Fibroblast of the aortic adventitia (primary cell): ENCODE data around the gene STPG2. TPM values are rescaled to one million over a fixed set of nuclear protein-coding genes. Genes with fewer than 3 reads are reported as not detected.

Experiments
- DNase-seq: peaks from one replicate; pipeline ENCODE4 v3.0.0-alpha.2; 2010; ENCODE audit warnings: low read depth
- H3K4me3 ChIP-seq: 2 replicates; pipeline ENCODE4 v1.5.1; 2011; ENCODE audit warnings: low read depth, mild to moderate bottlenecking, control low read depth, low read length, moderate library complexity
- CTCF ChIP-seq: IDR thresholded peaks from 2 replicates; pipeline ENCODE4 v1.5.1; 2011; ENCODE audit warnings: mild to moderate bottlenecking, low read length, control low read depth, inconsistent platforms; ENCODE audit not compliant: insufficient read depth
- total RNA-seq: library from RNA; depleted of rRNA; stranded (reverse); fragments of >200 nt; gene quantifications from 2 replicates; pipeline ENCODE4 v1.2.3, GENCODE V29; 2012; ENCODE audit warnings: low replicate concordance

The STPG2 gene
- total RNA-seq, 1 donor, result 0.18 TPM

- no peak overlapping the region for H3K4me3 ChIP-seq
- no peak for DNase-seq
- TF ChIP-seq CTCF, result no peak
Observed at GRCh38 chr4:98006060-98006459, 137.2 kb downstream of the STPG2 start.

- no peak for TF ChIP-seq CTCF
- no peak overlapping the region for H3K4me3 ChIP-seq
- no peak for DNase-seq
Observed at GRCh38 chr4:98000940-98001339, 142.3 kb downstream of the STPG2 start.

DNA sequence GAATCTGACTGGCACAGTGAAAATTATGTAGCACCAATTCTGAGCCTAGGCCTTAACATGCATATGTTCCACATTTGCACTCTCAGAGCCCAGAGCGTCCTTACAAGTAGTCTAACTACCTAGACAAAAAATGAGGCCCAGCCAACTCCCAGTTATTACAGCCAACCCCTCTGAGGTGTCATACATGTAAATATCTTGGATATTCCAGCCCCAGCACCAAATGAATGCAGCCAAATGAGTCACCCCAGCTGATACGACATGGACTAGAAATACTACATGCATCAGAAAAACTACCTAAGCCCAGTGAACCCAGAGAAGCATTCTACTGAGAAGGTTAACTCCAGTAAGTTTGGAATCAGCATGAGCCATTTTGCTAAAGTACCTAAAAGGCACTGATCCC is 145.1 kb downstream of the STPG2 start:
- H3K4me3 ChIP-seq, result no peak overlapping the region
- no peak for DNase-seq
- TF ChIP-seq CTCF, result no peak

- DNase-seq, result no peak
- TF ChIP-seq CTCF, result no peak
- H3K4me3 ChIP-seq, result no peak overlapping the region
Observed at GRCh38 chr4:97994765-97995465, 148.4 kb downstream of the STPG2 start.

DNA sequence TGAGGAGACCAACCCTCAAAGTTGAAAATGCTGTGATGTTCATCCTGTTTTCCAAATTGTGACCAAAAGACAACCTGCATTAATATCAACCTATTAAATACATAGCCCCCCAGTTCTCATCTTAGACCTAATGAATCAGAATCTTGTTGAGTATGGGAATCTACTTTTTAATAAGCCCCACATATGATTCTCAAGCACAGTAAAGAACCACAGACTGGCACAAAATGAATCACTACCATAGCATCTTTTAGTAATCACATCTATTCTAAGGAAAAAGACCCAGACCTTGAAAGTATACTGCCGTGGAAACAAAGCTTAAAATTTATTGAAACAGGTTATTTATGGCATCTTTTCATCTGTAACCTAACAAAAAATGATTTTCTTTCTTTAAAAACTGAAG is 152.9 kb downstream of the STPG2 start:
- no peak overlapping the region for H3K4me3 ChIP-seq
- no peak for DNase-seq
- no peak for TF ChIP-seq CTCF

GRCh38 chr4:97987019-97987648 is 156.1 kb downstream of the STPG2 start:
- DNase-seq, result peak; percentile 17
- no peak overlapping the region for H3K4me3 ChIP-seq
- peak; percentile 34 for TF ChIP-seq CTCF
